A549 (cell line): ENCODE results near the gene ALOX5.

Source experiments
- CBX2 ChIP-seq: fragments of 200-600 bp; sonication (generic); IDR thresholded peaks from 2 replicates; pipeline ENCODE4 v1.6.1; 2016; ENCODE audit warnings: low read depth, mild to moderate bottlenecking, borderline replicate concordance
- CHD4 ChIP-seq: fragments of 200-600 bp; sonication (generic); IDR thresholded peaks from 2 replicates; pipeline ENCODE4 v1.6.1; 2016; ENCODE audit warnings: antibody characterized with exemption, mild to moderate bottlenecking, borderline replicate concordance
- CTCF ChIP-seq: fragments of >200 bp; sonication (Bioruptor Twin); formaldehyde crosslinking; IDR thresholded peaks from 3 replicates; pipeline ENCODE4 v1.5.1; 2016
- EP300 ChIP-seq, 2 experiments: fragments of >200 bp; sonication (Bioruptor Twin); formaldehyde crosslinking; IDR thresholded peaks; 2 replicates in 1 of 2; 3 replicates in 1 of 2; pipeline ENCODE4 v1.6.1; 2016 to 2017
- FOSL2 ChIP-seq, 2 experiments: fragments of 450-650 bp in 1 of 2; fragments of >200 bp in 1 of 2; sonication (Bioruptor Twin) in 1 of 2; formaldehyde crosslinking; IDR thresholded peaks; 2 replicates each; pipeline versions ENCODE4 v1.5.0 to v1.6.1; 2016 to 2020; ENCODE audit warnings: mild to moderate bottlenecking in 1 of 2, moderate library complexity in 1 of 2
- MYC ChIP-seq: IDR thresholded peaks from 2 replicates; pipeline ENCODE4 v1.6.1; 2012; ENCODE audit warnings: mild to moderate bottlenecking, inconsistent platforms, low read length, improper control_type of control experiment, borderline replicate concordance
- PBX3 ChIP-seq: IDR thresholded peaks from 2 replicates; pipeline ENCODE4 v1.6.1; 2012
- POLR2A ChIP-seq: IDR thresholded peaks from 2 replicates; pipeline ENCODE4 v1.6.1; 2012; ENCODE audit warnings: mild to moderate bottlenecking, low read length
- RAD21 ChIP-seq, 2 experiments: fragments of >200 bp in 1 of 2; sonication (Bioruptor Twin) in 1 of 2; formaldehyde crosslinking in 1 of 2; IDR thresholded peaks in 1 of 2; conservative IDR thresholded peaks in 1 of 2; 2 replicates in 1 of 2; 3 replicates in 1 of 2; pipeline ENCODE4 v1.6.1; 2012 to 2018; ENCODE audit warnings: inconsistent platforms in 1 of 2
- RCOR1 ChIP-seq: fragments of 150-350 bp; IDR thresholded peaks from 2 replicates; pipeline ENCODE4 v1.6.1; 2014; ENCODE audit warnings: antibody characterized with exemption, low read length, low read depth
- SMC3 ChIP-seq: fragments of >200 bp; sonication (Bioruptor Twin); formaldehyde crosslinking; IDR thresholded peaks from 3 replicates; pipeline ENCODE4 v1.6.1; 2018; ENCODE audit warnings: inconsistent platforms

- no peak for TF ChIP-seq PBX3
- no peak for TF ChIP-seq RAD21 (conservative IDR thresholded peaks at IDR 0.05 in 1 of 2, IDR thresholded peaks at IDR 0.05 in 1 of 2)
- no peak for TF ChIP-seq CTCF
- no peak for TF ChIP-seq CHD4
- no peak for TF ChIP-seq EP300 (IDR thresholded peaks at IDR 0.05)
- no peak for TF ChIP-seq FOSL2 (IDR thresholded peaks at IDR 0.05)
- no peak for TF ChIP-seq FOSL2 (CRISPR knock-in tag; IDR thresholded peaks at IDR 0.05)
- no peak for TF ChIP-seq MYC
- TF ChIP-seq POLR2A: no peak
- no peak for TF ChIP-seq RCOR1
- TF ChIP-seq CBX2: no peak
- no peak for TF ChIP-seq SMC3
These were observed 68.6 kb downstream of the ALOX5 start for GRCh38 chr10:45442662-45443061.
